Measurements from ENCODE around the gene AGPAT2. TPM values are rescaled to one million over a fixed set of nuclear protein-coding genes. Genes with fewer than 3 reads are reported as not detected.
A peak's percentile ranks its signal among the peaks of the same experiment; 100 is the strongest.

AGPAT2 gene
- total and polyA plus RNA-seq, 8 donors = 24.9 to 170 (median 35.4) TPM

- intact Hi-C loops (cut with DNase I) = no loop called here
- H3K4me3 ChIP-seq = no peak overlapping the region
- no peaks in the 10 kb centered on the region for H3K27me3 ChIP-seq
- no peak for TF ChIP-seq CTCF (IDR thresholded peaks at IDR 0.05)
- H3K36me3 ChIP-seq = no peaks in the 10 kb centered on the region
- no peaks in the 10 kb centered on the region for H3K9me3 ChIP-seq
- peaks cover 17 to 82% of the 10 kb centered on the region in 2 donors for H3K4me1 ChIP-seq
- H3K27ac ChIP-seq = peak overlapping the region in 1 of 2 donors; percentile 70
- DNase-seq (no peak), ATAC-seq (no peak)
Observed at GRCh38 chr9:136692185-136693134, 5.2 kb upstream of the AGPAT2 start.

- peaks cover 17 to 77% of the 10 kb centered on the region in 2 donors for H3K4me1 ChIP-seq
- H3K4me3 ChIP-seq = no peak overlapping the region
- H3K36me3 ChIP-seq = no peaks in the 10 kb centered on the region
- DNase-seq (no peak), ATAC-seq (no peak)
- TF ChIP-seq CTCF (IDR thresholded peaks at IDR 0.05) = no peak
- intact Hi-C loops (cut with DNase I) = no loop called here
- no peak overlapping the region for H3K27ac ChIP-seq
- no peaks in the 10 kb centered on the region for H3K9me3 ChIP-seq
- no peaks in the 10 kb centered on the region for H3K27me3 ChIP-seq
Observed at GRCh38 chr9:136691316-136692184, 4.3 kb upstream of the AGPAT2 start.

- ATAC-seq (no peak), DNase-seq (peak in 1 of 4 donors; percentile 63)
- Histone ChIP-seq H3K4me1 (peaks cover 20 to 76% of the 10 kb centered on the region in 2 donors), H3K36me3 (no peaks in the 10 kb centered on the region), H3K4me3 (no peak overlapping the region), H3K27ac (peak overlapping the region in 1 of 2 donors; percentile 39), H3K27me3 (no peaks in the 10 kb centered on the region), H3K9me3 (no peaks in the 10 kb centered on the region)
- intact Hi-C loops (cut with DNase I) = no loop called here
- TF ChIP-seq CTCF (IDR thresholded peaks at IDR 0.05) = no peak
Observed at GRCh38 chr9:136690806-136691261, 3.6 kb upstream of the AGPAT2 start.

- Histone ChIP-seq H3K4me3 (no peak overlapping the region), H3K27ac (peak overlapping the region; percentile 39 to 99), H3K36me3 (no peaks in the 10 kb centered on the region), H3K9me3 (no peaks in the 10 kb centered on the region), H3K4me1 (peaks cover 22 to 78% of the 10 kb centered on the region in 2 donors), H3K27me3 (no peaks in the 10 kb centered on the region)
- intact Hi-C loops (cut with DNase I) = no loop called here
- DNase-seq (no peak), ATAC-seq (no peak)
- TF ChIP-seq CTCF (IDR thresholded peaks at IDR 0.05) = no peak
Observed at GRCh38 chr9:136690104-136690805, 3.0 kb upstream of the AGPAT2 start.

Measured in left lung (tissue), 10 donors.